C4-2B (cell line): ENCODE measurements around the gene HLCS.

Source experiments
- CTCF ChIP-seq: fragments of 450-650 bp; conservative IDR thresholded peaks from 2 replicates; pipeline ENCODE4 v1.5.1; 2017; ENCODE audit warnings: mild to moderate bottlenecking
- ZFX ChIP-seq: fragments of 450-650 bp; IDR thresholded peaks from 2 replicates; pipeline ENCODE4 v1.6.1; 2017

DNA sequence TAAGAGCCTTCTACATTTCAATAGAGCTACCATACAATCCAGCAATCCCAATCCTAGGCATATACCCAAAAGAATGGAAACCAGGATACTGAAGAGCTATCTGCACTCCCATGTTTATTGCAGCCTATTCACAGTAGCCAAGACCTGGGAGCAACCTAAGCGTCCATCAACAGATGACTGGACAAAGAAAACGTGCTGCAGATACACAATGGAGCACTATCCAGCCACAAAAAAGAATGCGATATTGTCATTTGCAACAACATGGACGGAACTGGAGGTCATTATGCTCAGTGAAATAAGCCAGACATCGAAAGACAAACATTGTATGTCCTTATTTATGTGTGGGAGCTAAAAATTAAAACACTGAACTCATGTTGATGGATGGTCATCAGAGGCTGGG, 115.3 kb downstream of the HLCS start:
- TF ChIP-seq CTCF = no peak
- no peak for TF ChIP-seq ZFX
